Choroid plexus epithelial cell (primary cell): ENCODE data around the gene ROMO1.
"Not testable (repeated sequence)": the region's sequence is repeated elsewhere in the genome, so short reads cannot be mapped to it uniquely, and the experiment has no call there.

Experiments used
- DNase-seq: peaks from one replicate; pipeline ENCODE4 v3.0.0-alpha.2; 2010; ENCODE audit warnings: low read depth
- H3K4me3 ChIP-seq: 2 replicates; pipeline ENCODE4 v1.5.1; 2011; ENCODE audit warnings: low read depth, mild to moderate bottlenecking, control low read depth, low read length, moderate library complexity
- TF ChIP-seq, protein P1 (sequence below): conservative IDR thresholded peaks from 2 replicates; pipeline ENCODE4 v1.5.1; 2011; ENCODE audit warnings: low read depth, mild to moderate bottlenecking, control low read depth, inconsistent platforms, low read length, moderate library complexity

Gene ROMO1

DNA sequence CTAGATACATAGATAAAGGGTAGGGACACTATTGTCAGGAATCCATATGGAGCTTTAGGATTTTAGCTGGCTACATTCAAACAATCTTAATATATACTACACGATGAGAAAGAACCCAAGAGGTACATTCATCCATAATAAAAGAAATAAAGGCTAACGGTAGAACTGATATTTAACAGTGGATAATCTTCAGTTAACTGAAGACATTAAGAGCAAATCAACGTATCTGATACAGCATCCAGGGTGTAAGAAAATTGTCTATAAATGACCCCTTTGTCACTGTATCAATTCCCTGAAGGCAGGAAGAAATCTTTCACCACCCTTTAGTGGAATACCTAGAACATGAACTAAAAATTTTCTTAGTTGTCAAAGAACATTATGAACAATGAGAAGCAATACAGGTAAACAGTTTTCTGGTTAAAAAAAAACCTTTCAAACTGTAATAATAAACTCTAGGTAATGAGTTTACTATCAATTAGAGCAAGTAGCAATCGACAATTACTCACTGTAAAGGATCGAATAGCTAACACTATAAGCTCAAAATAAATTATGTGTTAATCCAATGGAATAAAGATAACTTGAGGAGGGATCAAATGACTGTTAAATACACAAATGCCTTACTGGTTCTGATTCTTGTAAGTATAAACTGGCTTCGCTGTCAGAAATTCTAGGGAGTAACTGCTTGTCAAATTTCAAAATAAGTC is 11.8 kb downstream of the ROMO1 start:
- H3K4me3 ChIP-seq = no peak overlapping the region
- DNase-seq = no peak
- TF ChIP-seq, protein P1, sequence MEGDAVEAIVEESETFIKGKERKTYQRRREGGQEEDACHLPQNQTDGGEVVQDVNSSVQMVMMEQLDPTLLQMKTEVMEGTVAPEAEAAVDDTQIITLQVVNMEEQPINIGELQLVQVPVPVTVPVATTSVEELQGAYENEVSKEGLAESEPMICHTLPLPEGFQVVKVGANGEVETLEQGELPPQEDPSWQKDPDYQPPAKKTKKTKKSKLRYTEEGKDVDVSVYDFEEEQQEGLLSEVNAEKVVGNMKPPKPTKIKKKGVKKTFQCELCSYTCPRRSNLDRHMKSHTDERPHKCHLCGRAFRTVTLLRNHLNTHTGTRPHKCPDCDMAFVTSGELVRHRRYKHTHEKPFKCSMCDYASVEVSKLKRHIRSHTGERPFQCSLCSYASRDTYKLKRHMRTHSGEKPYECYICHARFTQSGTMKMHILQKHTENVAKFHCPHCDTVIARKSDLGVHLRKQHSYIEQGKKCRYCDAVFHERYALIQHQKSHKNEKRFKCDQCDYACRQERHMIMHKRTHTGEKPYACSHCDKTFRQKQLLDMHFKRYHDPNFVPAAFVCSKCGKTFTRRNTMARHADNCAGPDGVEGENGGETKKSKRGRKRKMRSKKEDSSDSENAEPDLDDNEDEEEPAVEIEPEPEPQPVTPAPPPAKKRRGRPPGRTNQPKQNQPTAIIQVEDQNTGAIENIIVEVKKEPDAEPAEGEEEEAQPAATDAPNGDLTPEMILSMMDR = no peak

DNA sequence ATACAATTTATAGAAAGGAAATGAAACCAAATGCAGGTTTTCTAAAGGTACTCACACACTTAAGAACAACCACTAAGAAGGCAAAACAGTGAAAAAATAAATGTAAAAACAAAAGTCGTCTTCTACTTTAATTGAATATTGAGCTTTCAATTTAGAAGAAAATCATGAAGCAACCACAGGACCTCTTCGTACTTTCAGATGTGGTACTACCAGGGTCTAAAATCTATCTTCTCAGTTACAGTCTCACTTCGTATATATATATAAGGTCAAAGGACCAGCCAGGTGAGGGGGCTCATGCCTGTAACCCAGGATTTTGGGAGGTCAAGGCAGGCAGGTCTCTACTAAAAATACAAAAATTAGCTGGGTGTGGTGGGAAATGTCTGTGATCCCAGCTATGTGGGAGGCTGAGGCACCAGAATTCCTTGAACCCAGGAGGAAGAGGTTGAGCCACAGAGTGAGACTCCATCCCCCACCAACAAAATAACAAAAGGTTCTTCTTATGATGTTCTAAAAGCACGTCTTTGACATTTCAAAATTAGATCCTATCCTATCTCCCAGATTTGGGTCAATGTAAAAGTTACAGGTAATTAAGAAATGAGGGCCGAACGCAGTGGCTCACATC is 12.5 kb downstream of the ROMO1 start:
- no peak for DNase-seq
- H3K4me3 ChIP-seq = no peak overlapping the region
- TF ChIP-seq, protein P1 = no peak

DNA sequence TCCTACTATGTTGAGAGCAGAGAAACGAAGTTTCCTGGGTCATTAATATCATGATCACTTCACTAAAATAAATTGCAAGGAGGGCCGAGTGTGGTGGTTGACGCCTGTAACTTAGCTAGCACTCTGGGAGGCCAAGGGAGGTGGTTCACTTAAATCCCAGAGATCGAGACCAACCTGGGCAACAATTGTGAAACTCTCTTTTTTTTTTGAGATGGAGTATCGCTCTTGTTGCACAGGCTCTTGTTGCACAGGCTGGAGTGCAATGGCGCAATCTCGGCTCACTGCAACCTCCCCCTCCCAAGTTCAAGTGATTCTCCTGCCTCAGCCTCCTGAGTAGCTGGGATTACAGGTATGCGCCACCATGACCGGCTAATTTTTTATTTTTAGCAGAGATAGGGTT is 13.9 kb downstream of the ROMO1 start:
- not testable (repeated sequence) for H3K4me3 ChIP-seq, DNase-seq

DNA sequence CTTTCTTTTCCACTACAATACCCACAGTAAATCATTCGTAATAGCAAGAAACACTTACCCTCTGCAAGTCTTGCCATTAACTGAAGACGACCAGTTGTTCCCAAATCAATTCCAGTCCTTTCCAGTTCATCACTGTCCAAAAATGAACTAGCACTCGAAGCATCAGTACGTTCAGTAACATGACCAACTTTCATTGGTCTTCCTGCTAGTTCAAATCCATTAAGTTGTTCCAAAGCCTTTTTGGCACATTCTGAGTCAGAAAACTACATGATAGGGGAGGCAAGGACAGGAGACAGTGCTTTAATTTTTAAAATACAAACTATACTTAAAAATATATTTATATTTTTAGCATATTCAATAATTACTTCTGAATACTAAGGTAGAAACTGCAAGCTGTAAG is 14.9 kb downstream of the ROMO1 start:
- no peak for DNase-seq
- H3K4me3 ChIP-seq = no peak overlapping the region
- TF ChIP-seq, protein P1 = no peak

DNA sequence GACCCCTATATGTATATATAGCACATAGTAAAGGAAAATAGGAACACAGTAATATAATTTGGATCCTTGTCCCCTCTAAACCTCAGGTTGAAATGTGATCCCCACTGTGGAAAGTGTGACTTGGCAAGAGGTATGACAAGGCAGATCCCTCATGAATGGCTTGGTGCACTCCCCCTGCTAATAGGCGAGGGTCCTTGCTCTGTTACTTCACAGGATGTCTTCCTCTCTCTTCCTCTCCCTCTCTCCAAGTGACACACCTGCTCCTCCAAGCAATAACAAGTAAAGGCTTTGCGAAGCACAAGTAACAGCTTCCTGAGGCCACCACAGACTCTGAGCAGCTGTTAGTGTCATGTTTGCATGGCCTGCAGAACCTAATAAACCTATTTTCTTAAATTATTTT is 16.4 kb downstream of the ROMO1 start:
- TF ChIP-seq, protein P1 = no peak
- DNase-seq = no peak
- no peak overlapping the region for H3K4me3 ChIP-seq

DNA sequence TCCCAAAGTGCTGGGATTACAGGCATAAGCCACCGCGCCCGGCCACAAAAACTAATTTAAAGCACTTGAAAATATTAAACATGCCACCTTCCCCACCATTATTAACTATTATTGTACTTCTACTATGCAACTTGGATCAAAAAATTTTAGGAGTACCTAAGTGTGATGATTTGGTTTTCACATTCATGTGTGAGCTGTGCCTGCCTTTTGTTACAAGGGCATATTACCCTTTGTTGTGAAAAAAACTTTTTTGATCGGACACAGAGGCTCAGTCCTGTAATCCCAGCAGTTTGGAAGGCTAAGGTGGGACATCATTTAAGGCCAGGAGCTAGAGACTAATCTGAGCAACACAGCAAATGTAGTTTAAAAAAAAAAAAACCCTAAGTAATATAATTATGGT is 17.1 kb downstream of the ROMO1 start:
- no peak for DNase-seq
- TF ChIP-seq, protein P1 = no peak
- H3K4me3 ChIP-seq = no peak overlapping the region

DNA sequence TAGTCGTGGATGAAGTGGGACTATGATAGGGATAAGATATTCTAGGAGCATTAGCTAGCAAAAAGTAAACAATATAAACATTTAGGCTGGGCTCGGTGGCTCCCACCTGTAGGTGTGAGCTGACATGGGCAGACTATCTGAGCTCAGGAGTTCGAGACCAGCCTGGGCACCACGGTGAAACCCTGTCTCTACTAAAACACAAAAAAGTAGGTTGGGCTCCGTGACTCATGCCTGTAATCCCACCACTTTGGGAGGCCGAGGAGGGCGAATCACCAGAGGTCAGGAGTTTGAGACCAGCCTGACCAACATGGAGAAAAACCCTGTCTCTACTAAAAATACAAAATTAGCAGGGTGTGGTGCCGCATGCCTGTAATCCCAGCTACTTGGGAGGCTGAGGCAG is 19.1 kb downstream of the ROMO1 start:
- not testable (repeated sequence) for DNase-seq, H3K4me3 ChIP-seq

DNA sequence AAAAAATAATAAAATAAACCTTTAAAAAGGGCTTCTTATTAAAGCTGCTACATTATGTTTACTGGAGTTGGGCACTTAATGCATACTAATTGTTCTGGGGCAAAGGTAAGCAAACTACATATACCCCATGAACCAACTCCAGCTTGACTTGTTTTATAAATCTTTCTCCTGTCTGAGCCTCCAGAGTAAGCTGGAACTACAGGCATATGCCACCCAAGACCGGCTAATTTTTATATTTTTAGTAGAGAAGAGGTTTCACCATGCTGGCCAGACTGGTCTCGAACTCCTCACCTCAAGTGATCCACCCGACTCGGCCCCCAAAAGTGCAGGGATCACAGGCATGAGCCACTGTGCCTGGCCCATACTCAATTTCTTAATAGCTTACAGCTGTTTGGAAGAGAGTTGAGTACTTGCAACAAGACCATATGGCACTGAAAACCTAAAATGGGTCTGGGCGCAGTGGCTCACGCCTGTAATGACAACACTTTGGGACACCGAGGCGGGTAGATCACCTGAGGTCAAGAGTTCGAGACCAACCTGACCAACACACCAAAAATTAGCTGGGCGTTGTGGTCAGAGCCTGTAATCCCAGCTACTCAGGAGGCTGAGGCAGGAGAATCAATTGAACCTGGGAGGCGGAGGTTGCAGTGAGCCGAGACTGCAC is 19.9 kb downstream of the ROMO1 start:
- H3K4me3 ChIP-seq = no peak overlapping the region
- no peak for DNase-seq
- TF ChIP-seq, protein P1 = no peak
